Trophoblast cell (in vitro differentiated cells and primary cell): ENCODE results near the gene BICD1.
A peak's percentile ranks its signal among the peaks of the same experiment; 100 is the strongest.

Experiments used
- DNase-seq, 2 donors: peaks; one replicate each; pipeline ENCODE4 v3.0.0-alpha.2; 2016
- H2AFZ ChIP-seq: 2 replicates; pipeline ENCODE4 v1.6.1; 2013; ENCODE audit warnings: low read length, moderate library complexity, mild to moderate bottlenecking; ENCODE audit not compliant: insufficient read depth, poor library complexity
- H2AK5ac ChIP-seq: 2 replicates; pipeline ENCODE4 v1.6.1; 2013; ENCODE audit warnings: mild to moderate bottlenecking, low read length
- H2BK120ac ChIP-seq: 2 replicates; pipeline ENCODE4 v1.6.1; 2013; ENCODE audit warnings: low read length, mild to moderate bottlenecking, moderate library complexity; ENCODE audit not compliant: insufficient read depth, poor library complexity
- H2BK12ac ChIP-seq: 2 replicates; pipeline ENCODE4 v1.6.1; 2013; ENCODE audit warnings: mild to moderate bottlenecking, low read length, moderate library complexity
- H2BK5ac ChIP-seq: 2 replicates; pipeline ENCODE4 v1.6.1; 2013; ENCODE audit warnings: low read length, low read depth, moderate library complexity, mild to moderate bottlenecking; ENCODE audit not compliant: poor library complexity
- H3K14ac ChIP-seq: 2 replicates; pipeline ENCODE4 v1.6.1; 2013; ENCODE audit warnings: mild to moderate bottlenecking, low read length
- H3K18ac ChIP-seq: 2 replicates; pipeline ENCODE4 v1.6.1; 2013; ENCODE audit warnings: mild to moderate bottlenecking, low read length
- H3K23ac ChIP-seq: 2 replicates; pipeline ENCODE4 v1.6.1; 2013; ENCODE audit warnings: low read length
- H3K27ac ChIP-seq: 2 replicates; pipeline ENCODE4 v1.5.1; 2013; ENCODE audit warnings: low read depth, mild to moderate bottlenecking, inconsistent platforms, low read length, moderate library complexity
- H3K27me3 ChIP-seq: 2 replicates; pipeline ENCODE4 v1.6.1; 2013; ENCODE audit warnings: inconsistent platforms, mild to moderate bottlenecking, low read length, moderate library complexity; ENCODE audit not compliant: insufficient read depth
- H3K36me3 ChIP-seq, 2 experiments: 1 replicate in 1 of 2; 2 replicates in 1 of 2; pipeline ENCODE4 v1.6.1; 2013; ENCODE audit warnings: low read length in 2 of 2, mild to moderate bottlenecking in 2 of 2, moderate library complexity in 1 of 2; ENCODE audit not compliant: insufficient read depth in 2 of 2, control insufficient read depth in 1 of 2
- H3K4ac ChIP-seq: 2 replicates; pipeline ENCODE4 v1.6.1; 2013; ENCODE audit warnings: low read depth, mild to moderate bottlenecking, low read length, moderate library complexity
- H3K4me1 ChIP-seq, 2 experiments: 1 replicate in 1 of 2; 2 replicates in 1 of 2; pipeline ENCODE4 v1.6.1; 2013; ENCODE audit warnings: low read length in 2 of 2, mild to moderate bottlenecking in 2 of 2, moderate library complexity in 1 of 2; ENCODE audit not compliant: insufficient read depth in 2 of 2, control insufficient read depth in 1 of 2
- H3K4me2 ChIP-seq: 2 replicates; pipeline ENCODE4 v1.6.1; 2013; ENCODE audit warnings: inconsistent platforms, mild to moderate bottlenecking, low read length, moderate library complexity
- H3K4me3 ChIP-seq: 2 replicates; pipeline ENCODE4 v1.5.1; 2013; ENCODE audit warnings: mild to moderate bottlenecking, low read depth, low read length, inconsistent platforms
- H3K79me1 ChIP-seq: one replicate; pipeline ENCODE4 v1.6.1; 2013; ENCODE audit warnings: low read length
- H3K79me2 ChIP-seq: 2 replicates; pipeline ENCODE4 v1.6.1; 2013; ENCODE audit warnings: low read length, mild to moderate bottlenecking; ENCODE audit not compliant: control insufficient read depth, insufficient read depth, poor library complexity
- H3K9ac ChIP-seq: 2 replicates; pipeline ENCODE4 v1.6.1; 2013; ENCODE audit warnings: mild to moderate bottlenecking, low read length
- H3K9me3 ChIP-seq: 2 replicates; pipeline ENCODE4 v1.6.1; 2013; ENCODE audit warnings: low read depth, mild to moderate bottlenecking, control low read depth, inconsistent platforms, low read length; ENCODE audit not compliant: insufficient read depth
- H4K12ac ChIP-seq: 2 replicates; pipeline ENCODE4 v1.6.1; 2013; ENCODE audit warnings: low read depth, mild to moderate bottlenecking, low read length, moderate library complexity
- H4K8ac ChIP-seq: 2 replicates; pipeline ENCODE4 v1.6.1; 2013; ENCODE audit warnings: low read depth, mild to moderate bottlenecking, low read length, moderate library complexity
- H4K91ac ChIP-seq: one replicate; pipeline ENCODE4 v1.6.1; 2013; ENCODE audit warnings: low read depth, mild to moderate bottlenecking, low read length, moderate library complexity
- WGBS: extraction: QIAGEN DNeasy Blood & Tissue Kit; methylation state at CpG from one replicate; pipeline ENCODE4 v1.1.7; 2013; ENCODE audit warnings: missing lambda C conversion rate; ENCODE audit not compliant: insufficient read length, insufficient coverage; ENCODE audit errors: extremely low coverage; 5-methylcytosine and 5-hydroxymethylcytosine counted together

The BICD1 gene

DNA sequence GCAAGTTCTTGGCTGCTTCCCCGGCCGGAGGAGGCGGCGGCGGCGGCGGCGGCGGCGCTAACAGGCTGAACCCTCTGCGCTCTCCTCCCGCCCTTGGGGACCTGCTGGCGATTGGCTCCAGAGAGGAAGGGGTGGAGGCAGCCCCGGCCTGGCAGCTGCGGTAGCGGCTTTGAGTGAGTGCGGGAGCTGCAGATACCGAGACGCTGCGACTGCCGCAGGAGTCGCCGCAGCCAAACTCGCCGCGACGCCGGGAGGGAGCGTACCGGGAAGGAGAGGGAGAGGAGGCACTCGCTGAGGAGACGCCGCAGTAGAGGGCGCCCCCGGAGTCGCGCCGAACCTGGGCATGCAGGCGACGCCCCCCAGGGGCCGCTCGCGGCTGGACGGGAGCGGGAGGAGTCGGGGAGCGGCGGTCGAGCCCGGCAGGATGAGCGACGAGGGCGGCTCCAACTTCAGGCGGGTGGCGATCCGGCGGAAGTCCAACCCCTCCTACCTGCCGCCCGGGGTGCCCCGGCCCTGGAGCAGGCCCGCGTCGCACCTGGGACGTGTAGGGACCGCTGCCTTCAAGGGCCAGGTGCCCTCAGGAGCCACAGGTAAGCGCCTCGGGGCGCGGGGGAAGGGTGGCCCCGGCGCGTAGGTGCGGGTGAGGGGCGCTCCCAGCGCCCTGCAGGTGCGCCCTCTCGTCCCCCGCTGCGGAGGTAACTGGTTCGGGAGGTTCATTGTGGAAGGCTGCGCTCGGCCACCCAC, 292.9 kb downstream of the BICD1 start, which contains the start of gene FGD4:
Gene FGD4 (plus strand): TSS at position 189 of the 744 bp plus-strand sequence.
- peaks cover 5% of the 10 kb centered on the region for H3K79me2 ChIP-seq
- H3K23ac ChIP-seq, result no peak within 1 kb of the TSS
- WGBS, result no CpG with 5 or more reads among the region's 82 CpGs

DNA sequence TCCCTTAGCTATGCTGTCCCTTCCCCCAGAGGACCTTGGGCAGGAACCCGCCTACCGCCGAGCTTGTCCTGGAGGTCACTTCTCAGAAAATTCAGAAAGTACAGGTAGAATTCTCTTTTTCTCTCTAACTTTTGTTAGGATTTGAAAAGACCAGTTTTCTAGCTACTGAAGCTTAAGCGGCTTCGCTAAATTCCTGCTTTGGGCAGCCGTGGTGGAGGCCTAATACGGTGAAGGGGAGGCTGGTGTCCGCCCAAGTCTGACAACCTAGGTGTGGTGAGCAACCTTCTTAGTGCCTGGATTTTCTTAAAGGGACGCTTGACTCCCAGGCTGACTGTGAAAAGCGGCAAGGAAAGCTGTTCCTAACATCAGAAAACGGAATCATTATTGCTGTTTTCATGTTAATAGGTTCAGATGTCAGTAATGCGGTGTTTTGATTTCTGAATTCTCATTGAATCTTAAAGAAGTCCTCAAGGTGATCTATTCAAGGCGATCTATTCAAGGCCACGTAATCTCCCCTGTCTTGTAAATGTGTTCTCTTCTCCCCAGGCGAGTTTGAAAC, 293.5 kb downstream of the BICD1 start:
- Histone ChIP-seq H3K79me2 (peaks cover 5% of the 10 kb centered on the region), H3K23ac (no peak overlapping the region), H3K27ac (peak overlapping the region; percentile 53), H3K9ac (peak overlapping the region; percentile 67), H3K27me3 (no peaks in the 10 kb centered on the region), H2AK5ac (no peak overlapping the region), H3K9me3 (no peaks in the 10 kb centered on the region), H3K36me3 (no peaks in the 10 kb centered on the region), H2BK12ac (no peak overlapping the region), H3K14ac (peak overlapping the region; percentile 88), H4K12ac (peak overlapping the region; percentile 89), H3K4ac (peak overlapping the region; percentile 68), H3K4me2 (peak overlapping the region; percentile 91), H4K8ac (peak overlapping the region; percentile 85), H3K79me1 (peaks cover 10% of the 10 kb centered on the region), H4K91ac (peak overlapping the region; percentile 80), H3K4me1 (peaks cover 0 to 3% of the 10 kb centered on the region in 2 experiments), H2AFZ (peak overlapping the region; percentile 98), H3K4me3 (peak overlapping the region; percentile 90), H2BK5ac (peak overlapping the region; percentile 15), H3K18ac (peak overlapping the region; percentile 77), H2BK120ac (peak overlapping the region; percentile 56)
- peak in 1 of 2 donors; percentile 55 for DNase-seq
- no CpG with 5 or more reads among the region's 15 CpGs for WGBS

More for the DNA sequence above, 292.9 kb downstream of the BICD1 start, which contains the start of gene FGD4:
- Histone ChIP-seq H3K4me1 (peaks cover 0 to 3% of the 10 kb centered on the region in 2 experiments), H2BK120ac (peak within 1 kb of the TSS; percentile 56), H3K9me3 (no peaks in the 10 kb centered on the region), H2BK12ac (peak within 1 kb of the TSS; percentile 67), H4K91ac (peak within 1 kb of the TSS; percentile 80), H3K4ac (peak within 1 kb of the TSS; percentile 68), H3K14ac (peak within 1 kb of the TSS; percentile 88), H3K4me2 (peak within 1 kb of the TSS; percentile 91), H3K4me3 (peak within 1 kb of the TSS; percentile 90), H4K12ac (peak within 1 kb of the TSS; percentile 89), H3K36me3 (no peaks in the 10 kb centered on the region), H3K27ac (peak within 1 kb of the TSS; percentile 53), H3K27me3 (no peaks in the 10 kb centered on the region), H4K8ac (peak within 1 kb of the TSS; percentile 85), H3K18ac (peak within 1 kb of the TSS; percentile 77), H3K79me1 (peaks cover 10% of the 10 kb centered on the region), H2BK5ac (peak within 1 kb of the TSS; percentile 15), H2AFZ (peak within 1 kb of the TSS; percentile 98), H3K9ac (peak within 1 kb of the TSS; percentile 67), H2AK5ac (no peak within 1 kb of the TSS)
- DNase-seq, result peak; percentile 76 to 84

DNA sequence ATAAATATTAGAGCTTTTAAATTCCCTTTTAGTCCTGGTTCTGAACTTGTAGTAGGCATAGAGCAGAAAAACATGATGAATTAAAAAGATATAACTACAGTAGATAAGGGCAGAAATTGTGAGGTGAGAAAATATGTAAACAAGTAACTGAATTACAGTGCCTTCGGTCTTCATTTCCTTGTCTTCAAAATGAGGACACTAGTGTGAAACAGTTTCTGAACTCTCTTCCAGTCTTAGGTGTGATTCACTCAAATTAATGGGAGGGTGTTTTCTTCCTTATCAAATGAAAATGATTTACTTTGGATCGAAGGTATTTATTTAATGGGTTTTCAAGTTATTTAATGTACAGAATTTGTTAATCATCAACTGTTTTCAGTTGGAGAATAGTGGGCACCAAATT, 294.2 kb downstream of the BICD1 start:
- Histone ChIP-seq H2BK5ac (no peak overlapping the region), H4K8ac (no peak overlapping the region), H3K4ac (no peak overlapping the region), H3K14ac (no peak overlapping the region), H3K36me3 (no peaks in the 10 kb centered on the region), H3K18ac (no peak overlapping the region), H2AFZ (no peak overlapping the region), H3K9me3 (no peaks in the 10 kb centered on the region), H3K4me1 (peaks cover 0 to 3% of the 10 kb centered on the region in 2 experiments), H2BK120ac (no peak overlapping the region), H4K91ac (no peak overlapping the region), H3K9ac (no peak overlapping the region), H3K4me2 (no peak overlapping the region), H3K79me2 (peaks cover 5% of the 10 kb centered on the region), H3K4me3 (no peak overlapping the region), H2AK5ac (no peak overlapping the region), H3K27me3 (no peaks in the 10 kb centered on the region), H3K23ac (no peak overlapping the region), H3K79me1 (peaks cover 10% of the 10 kb centered on the region), H4K12ac (no peak overlapping the region), H3K27ac (no peak overlapping the region), H2BK12ac (no peak overlapping the region)
- WGBS, result no CpG with 5 or more reads among the region's 2 CpGs
- no peak for DNase-seq

DNA sequence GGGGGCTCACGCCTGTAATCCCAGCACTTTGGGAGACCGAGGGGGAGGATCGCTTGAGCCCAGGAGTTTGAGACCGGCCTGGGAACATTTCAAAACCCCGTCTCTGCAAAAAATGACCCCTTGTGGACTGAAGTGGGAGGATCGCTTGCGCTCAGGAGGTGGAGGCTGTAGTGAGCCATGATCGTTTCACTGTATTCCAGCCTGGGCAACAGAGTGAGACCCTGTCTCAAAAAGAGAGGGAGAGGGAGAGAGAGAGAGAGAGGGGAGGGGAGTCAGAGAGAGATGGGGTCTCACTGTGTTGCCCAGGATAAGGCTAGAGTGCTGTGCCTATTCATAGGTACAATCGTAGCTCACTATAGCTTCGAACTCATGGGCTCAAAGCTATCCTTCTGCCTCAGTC, 295.5 kb downstream of the BICD1 start:
- Histone ChIP-seq H3K36me3 (no peaks in the 10 kb centered on the region), H4K8ac (no peak overlapping the region), H3K27me3 (no peaks in the 10 kb centered on the region), H4K91ac (no peak overlapping the region), H3K79me2 (peaks cover 5% of the 10 kb centered on the region), H2AFZ (no peak overlapping the region), H4K12ac (no peak overlapping the region), H2BK5ac (no peak overlapping the region), H2BK12ac (no peak overlapping the region), H2AK5ac (no peak overlapping the region), H3K18ac (no peak overlapping the region), H3K9me3 (no peaks in the 10 kb centered on the region), H2BK120ac (no peak overlapping the region), H3K4me1 (peaks cover 0 to 3% of the 10 kb centered on the region in 2 experiments), H3K27ac (no peak overlapping the region), H3K4ac (peak overlapping the region; percentile 85), H3K14ac (no peak overlapping the region), H3K4me3 (no peak overlapping the region), H3K4me2 (no peak overlapping the region), H3K23ac (no peak overlapping the region), H3K9ac (no peak overlapping the region), H3K79me1 (peaks cover 10% of the 10 kb centered on the region)
- DNase-seq, result peak in 1 of 2 donors; percentile 45
- no CpG with 5 or more reads among the region's 10 CpGs for WGBS
